Right cardiac atrium (tissue), 5 donors: Measurements from ENCODE around the gene MAFB. TPM values are rescaled to one million over a fixed set of nuclear protein-coding genes. Genes with fewer than 3 reads are reported as not detected.
A peak's percentile ranks its signal among the peaks of the same experiment; 100 is the strongest.
"Not testable (repeated sequence)": the region's sequence is repeated elsewhere in the genome, so short reads cannot be mapped to it uniquely, and the experiment has no call there.

ENCODE experiments used
- ATAC-seq, 2 donors: fragments of 200-7000 bp; cut with Tn5 transposase; one replicate each; pipeline versions ENCODE4 v1.8.0 to v1.9.1; 2020; ENCODE audit warnings: moderate library complexity in 2 of 2, mild to moderate bottlenecking in 1 of 2
- DNase-seq, 3 donors: peaks; one replicate each; pipeline ENCODE4 v3.0.0-alpha.2; 2020
- H3K27ac ChIP-seq: one replicate; pipeline ENCODE4 v1.5.1; 2013; ENCODE audit warnings: mild to moderate bottlenecking, low read length, control low read depth, moderate library complexity
- H3K27me3 ChIP-seq: one replicate; pipeline ENCODE4 v1.6.1; 2013; ENCODE audit not compliant: control insufficient read depth, insufficient read depth
- H3K4me1 ChIP-seq: one replicate; pipeline ENCODE4 v1.6.1; 2013; ENCODE audit warnings: low read length; ENCODE audit not compliant: control insufficient read depth, insufficient read depth
- H3K4me3 ChIP-seq: one replicate; pipeline ENCODE4 v1.5.1; 2013; ENCODE audit warnings: low read length, control low read depth
- H3K9me3 ChIP-seq: one replicate; pipeline ENCODE4 v1.6.1; 2013; ENCODE audit warnings: low read length; ENCODE audit not compliant: control insufficient read depth
- WGBS: extraction: QIAGEN DNeasy Blood & Tissue Kit; methylation state at CpG from one replicate; pipeline ENCODE4 v1.1.7; 2013; 5-methylcytosine and 5-hydroxymethylcytosine counted together
- intact Hi-C, 4 donors: fragments of 100-400 bp; cut with DNase I; formaldehyde crosslinking; loops; one replicate each; pipeline versions ENCODE4 v1.11.0 to v1.14.0; 2022 to 2023
- long read RNA-seq, 4 donors: library from polyadenylated mRNA; unstranded; transcript quantifications; one replicate each; pipeline ENCODE4 v2.0.0, GENCODE V29; 2020 to 2021
- polyA plus RNA-seq: library from polyadenylated mRNA; stranded (reverse); fragments of 200-250 nt; gene quantifications from one replicate; pipeline ENCODE4 v1.2.3, GENCODE V29; 2013
- total RNA-seq, 4 donors: library from RNA; stranded (reverse); fragmentation: NEBNext Ultra II Directional; extraction: Animal tissue kit (Norgen Biotek cat#: 25700); gene quantifications; one replicate each; pipeline ENCODE4 v1.2.1, GENCODE V29; 2021
- donor health status: healthy with polysubstance abuse.
- donor health status: DM: no; HTN: yes; CAD: no.
- donor health status: DM: no; HTN: no; CAD: no.
- donor health status: DM: no; HTN: yes; CAD: no; lungs with severe emphysema.
- donor health status: DM: yes; HTN: yes; CAD: no.

MAFB gene
- total RNA-seq, result 10 to 100 TPM; 15.1 to 22.8 (median 21.5) TPM
- 6.9 TPM for polyA plus RNA-seq
- long read RNA-seq, donor 1, transcript MAFB-201 (1 exons, 3,393 nt), result major isoform, 90 of 90 reads
- long read RNA-seq, donor 1, partial matches to known transcripts, result 0 of 90 reads
- long read RNA-seq, donor 1, other reads (novel, unspliced or antisense), result 0 of 90 reads
- long read RNA-seq, donor 2, transcript MAFB-201 (1 exons, 3,393 nt), result major isoform, 26 of 26 reads
- long read RNA-seq, donor 2, partial matches to known transcripts, result 0 of 26 reads
- long read RNA-seq, donor 2, other reads (novel, unspliced or antisense), result 0 of 26 reads
- long read RNA-seq, donor 3, transcript MAFB-201 (1 exons, 3,393 nt), result major isoform, 41 of 41 reads
- long read RNA-seq, donor 3, partial matches to known transcripts, result 0 of 41 reads
- long read RNA-seq, donor 3, other reads (novel, unspliced or antisense), result 0 of 41 reads
- long read RNA-seq, donor 4, transcript MAFB-201 (1 exons, 3,393 nt), result major isoform, 24 of 24 reads
- long read RNA-seq, donor 4, partial matches to known transcripts, result 0 of 24 reads
- long read RNA-seq, donor 4, other reads (novel, unspliced or antisense), result 0 of 24 reads

DNA sequence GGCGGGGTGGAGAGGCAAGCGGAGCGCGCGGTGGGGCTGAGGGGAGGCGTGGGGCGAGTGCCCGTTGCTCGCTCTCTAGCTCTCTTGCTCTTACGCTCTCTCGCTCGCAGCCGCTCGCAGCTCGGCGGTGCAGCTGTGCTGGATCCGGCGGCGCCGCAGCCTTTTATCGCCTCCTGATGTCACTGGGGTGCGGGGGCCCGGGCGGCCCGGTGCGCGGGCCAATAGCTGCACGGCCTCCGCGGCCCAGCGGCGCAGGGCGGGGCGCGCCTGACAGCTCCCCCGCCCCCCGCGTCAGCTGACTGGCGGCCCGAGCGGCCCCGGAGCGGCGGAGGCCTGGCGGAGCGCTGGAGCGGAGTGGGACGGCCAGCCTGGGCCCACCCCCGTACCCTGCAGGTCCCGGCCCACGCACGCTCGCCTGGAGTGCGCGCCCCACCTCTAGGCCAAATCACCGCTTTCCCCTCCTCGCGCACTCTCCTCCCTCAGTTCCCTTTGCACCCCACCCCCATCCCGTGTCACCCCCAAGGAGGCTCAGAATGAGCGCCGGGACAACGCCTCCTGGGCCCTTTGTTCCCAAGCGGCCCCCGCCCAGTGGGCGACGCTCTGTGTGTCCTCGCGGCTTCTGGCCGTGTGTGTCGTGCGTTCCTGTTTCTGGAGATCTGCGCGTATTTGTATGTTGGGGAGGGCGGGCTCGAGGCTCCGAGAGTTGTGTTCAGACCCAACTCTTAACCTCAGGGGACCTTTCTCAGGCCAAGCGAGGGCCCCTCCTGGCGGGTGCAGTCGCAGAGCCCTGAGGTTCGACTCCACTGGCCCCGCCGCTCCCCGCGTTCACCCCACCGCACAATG is at the start of gene MAFB:
Gene MAFB, minus strand, starts transcription at position 137 of the 843 bp plus-strand sequence. CDS start 386 bp downstream, outside the sequence.
- DNase-seq, result peak; percentile 95 to 98 (median 98)
- intact Hi-C loops, result loop anchor here in 1 of 4 donors (5.0 to 10.0 kb wide), 2 partner anchors 422 to 805 kb away; no protein-coding TSS in a partner anchor
- peak; percentile 92 for ATAC-seq
- H3K9me3 ChIP-seq, result no peaks in the 10 kb centered on the region
- peak within 1 kb of the TSS; percentile 61 for H3K4me3 ChIP-seq
- no peaks in the 10 kb centered on the region for H3K4me1 ChIP-seq
- peak within 1 kb of the TSS; percentile 91 for H3K27ac ChIP-seq
- no peaks in the 10 kb centered on the region for H3K27me3 ChIP-seq
- WGBS, result under 1% methylated on average over 85 of the region's 85 CpGs

DNA sequence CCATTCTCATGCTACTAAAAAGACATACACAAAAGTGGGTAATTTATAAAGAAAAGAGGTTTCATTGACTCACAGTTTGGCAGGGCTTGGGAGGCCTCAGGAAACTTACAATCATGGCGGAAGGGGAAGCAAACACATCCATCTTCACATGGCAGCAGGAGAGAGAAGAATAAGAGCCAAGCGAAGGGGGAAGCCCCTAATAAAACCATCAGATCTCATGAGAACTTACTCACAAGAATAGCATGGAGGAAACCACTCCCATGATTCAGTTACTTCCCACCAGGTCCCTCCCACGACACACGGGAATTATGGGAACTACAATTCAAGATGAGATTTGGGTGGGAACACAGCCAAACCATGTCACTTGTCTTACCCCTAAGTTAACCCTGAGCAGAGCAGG is 47.4 kb upstream of the MAFB start:
- H3K27ac ChIP-seq, H3K9me3 ChIP-seq, DNase-seq, intact Hi-C loops, H3K4me3 ChIP-seq, H3K27me3 ChIP-seq, H3K4me1 ChIP-seq: not testable (repeated sequence)
- ATAC-seq, result peak in 1 of 2 donors; percentile 55
- 64% methylated on average over 4 of the region's 4 CpGs for WGBS

DNA sequence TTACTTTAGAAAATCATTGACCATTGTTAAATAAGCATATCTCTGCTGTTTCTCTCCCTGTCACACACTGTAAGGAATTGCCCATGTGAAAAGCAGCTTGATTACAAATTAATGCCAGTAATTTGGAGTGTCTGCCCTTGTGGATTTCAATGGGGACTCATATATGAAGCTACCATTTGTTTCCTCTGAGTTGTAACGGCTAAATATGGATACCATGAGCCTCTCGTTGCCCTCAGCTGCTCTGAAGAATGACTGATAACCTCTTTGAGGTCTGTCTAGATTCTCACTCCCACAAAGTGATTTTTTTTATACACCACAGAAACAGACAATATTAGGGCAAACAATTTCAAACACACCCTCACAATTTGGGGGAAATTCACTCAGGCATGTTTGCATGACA is 40.0 kb upstream of the MAFB start:
- Histone ChIP-seq H3K27me3 (no peaks in the 10 kb centered on the region), H3K9me3 (no peaks in the 10 kb centered on the region), H3K4me3 (no peak overlapping the region), H3K27ac (no peak overlapping the region), H3K4me1 (no peaks in the 10 kb centered on the region)
- WGBS, result 27% methylated on average over 2 of the region's 2 CpGs
- intact Hi-C loops, result no loop called here
- no peak for ATAC-seq
- no peak for DNase-seq

DNA sequence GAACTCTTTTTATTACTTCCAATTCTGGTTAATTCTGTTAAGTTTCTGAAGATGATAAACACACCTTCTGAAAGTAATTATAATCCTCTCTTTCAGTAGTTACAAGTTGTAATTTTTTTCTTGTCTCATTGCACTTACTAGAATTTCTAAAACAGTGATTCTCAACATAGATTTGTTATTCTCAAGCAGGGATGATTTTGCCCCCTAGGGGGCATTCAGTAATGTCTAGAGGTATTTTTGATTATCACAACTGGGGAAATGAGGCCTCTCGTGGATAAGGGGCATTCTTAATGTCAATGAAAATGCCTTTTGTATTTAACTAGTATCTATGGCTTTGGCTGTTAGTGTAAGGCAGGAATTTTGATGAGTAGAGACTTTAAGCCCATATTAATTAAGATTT is 39.4 kb upstream of the MAFB start:
- intact Hi-C loops, result no loop called here
- WGBS, result 37% methylated on average over 1 of the region's 1 CpG

DNA sequence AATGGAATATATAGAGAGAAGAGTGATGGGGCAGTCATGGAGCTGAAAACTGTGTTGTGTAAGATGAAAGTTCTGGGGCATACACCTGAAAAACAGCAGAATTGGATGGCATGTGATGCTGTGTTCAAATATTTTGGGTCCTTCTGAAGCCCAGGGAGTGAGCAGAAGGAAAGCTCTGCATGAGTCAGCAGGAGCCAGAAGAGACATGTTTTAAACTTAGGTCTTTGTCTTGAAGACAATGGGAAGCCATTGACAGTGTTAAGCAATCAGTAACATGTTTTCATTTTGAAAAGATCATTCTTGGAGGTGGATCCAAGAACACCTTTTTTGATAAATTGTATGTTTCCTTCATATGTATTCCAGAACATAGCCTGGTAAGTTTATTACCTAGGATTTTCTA is 38.9 kb upstream of the MAFB start:
- DNase-seq (no peak), ATAC-seq (no peak)
- no peaks in the 10 kb centered on the region for H3K27me3 ChIP-seq
- no peaks in the 10 kb centered on the region for H3K9me3 ChIP-seq
- intact Hi-C loops, result no loop called here
- H3K4me3 ChIP-seq, result no peak overlapping the region
- no peaks in the 10 kb centered on the region for H3K4me1 ChIP-seq
- no peak overlapping the region for H3K27ac ChIP-seq

More for the DNA sequence above, 39.4 kb upstream of the MAFB start:
- H3K27me3 ChIP-seq, result no peaks in the 10 kb centered on the region
- H3K4me1 ChIP-seq, result no peaks in the 10 kb centered on the region
- ATAC-seq (no peak), DNase-seq (no peak)
- H3K9me3 ChIP-seq, result no peaks in the 10 kb centered on the region
- H3K4me3 ChIP-seq, result no peak overlapping the region
- H3K27ac ChIP-seq, result no peak overlapping the region

DNA sequence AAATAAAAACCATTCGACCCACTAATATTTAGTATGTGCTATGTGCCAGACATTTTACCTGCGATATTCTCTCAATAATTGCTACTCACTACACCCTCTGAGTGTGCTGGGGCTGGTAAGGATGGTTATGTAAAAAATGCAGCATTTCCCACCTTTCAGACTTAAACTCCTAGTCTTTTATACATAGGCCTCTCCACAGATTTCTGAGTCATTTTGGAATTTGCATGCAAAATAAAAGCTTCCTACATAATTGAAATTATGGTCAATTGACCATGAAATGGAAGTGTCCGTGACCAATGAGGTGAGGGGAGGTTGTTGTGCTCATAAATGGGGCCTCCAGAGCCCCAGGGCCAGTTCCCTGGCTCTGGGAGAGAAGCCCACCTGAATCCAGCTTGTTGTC is 37.7 kb upstream of the MAFB start:
- ATAC-seq, result no peak
- Histone ChIP-seq H3K27me3 (no peaks in the 10 kb centered on the region), H3K4me1 (no peaks in the 10 kb centered on the region), H3K4me3 (no peak overlapping the region), H3K27ac (no peak overlapping the region), H3K9me3 (no peaks in the 10 kb centered on the region)
- intact Hi-C loops, result no loop called here
- 76% methylated on average over 3 of the region's 3 CpGs for WGBS
- DNase-seq, result no peak

DNA sequence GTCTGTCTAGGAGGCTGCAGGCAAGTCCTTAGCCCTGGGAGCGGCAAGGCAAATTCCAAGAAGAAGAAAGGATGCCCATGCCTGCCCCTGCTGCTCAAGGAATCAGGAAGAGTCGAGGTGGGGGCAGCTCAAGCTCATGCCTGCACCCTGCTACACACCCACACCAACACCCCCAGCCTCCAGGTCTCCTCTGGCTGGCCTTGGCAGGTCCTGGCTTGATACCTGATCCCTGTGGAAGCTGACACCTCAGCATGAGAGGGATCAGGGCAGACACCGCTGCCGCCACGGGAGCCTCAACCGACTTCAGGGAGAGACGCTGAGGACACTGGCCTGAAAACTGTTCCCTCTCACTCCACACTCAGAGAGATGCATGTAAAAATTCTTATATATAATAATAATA is 35.5 kb upstream of the MAFB start:
- no peaks in the 10 kb centered on the region for H3K4me1 ChIP-seq
- H3K27ac ChIP-seq, result no peak overlapping the region
- intact Hi-C loops, result no loop called here
- no peak overlapping the region for H3K4me3 ChIP-seq
- DNase-seq (no peak), ATAC-seq (no peak)
- no peaks in the 10 kb centered on the region for H3K9me3 ChIP-seq
- WGBS, result 76% methylated on average over 7 of the region's 7 CpGs
- no peaks in the 10 kb centered on the region for H3K27me3 ChIP-seq

DNA sequence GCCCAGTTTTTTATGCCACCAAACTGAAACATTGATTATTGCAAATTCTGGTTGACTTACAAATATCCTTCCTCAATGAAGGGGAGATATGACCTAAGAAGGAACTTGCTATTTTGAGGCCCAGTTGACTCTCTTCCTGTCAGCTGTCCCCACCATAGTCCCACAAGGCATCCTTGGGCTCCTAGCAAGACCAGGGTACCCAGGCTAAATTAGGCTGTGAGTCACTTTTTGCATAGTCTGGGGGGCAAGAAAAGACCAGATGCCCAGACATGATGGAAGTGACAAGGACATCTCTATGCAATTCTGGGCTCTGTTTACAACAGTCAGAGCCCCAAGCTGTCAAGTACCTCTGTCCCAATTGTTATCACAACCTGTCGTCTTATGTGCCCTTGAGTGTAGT is 31.8 kb upstream of the MAFB start:
- Histone ChIP-seq H3K27me3 (no peaks in the 10 kb centered on the region), H3K4me1 (no peaks in the 10 kb centered on the region), H3K4me3 (no peak overlapping the region), H3K9me3 (no peaks in the 10 kb centered on the region), H3K27ac (no peak overlapping the region)
- 81% methylated on average over 1 of the region's 1 CpG for WGBS
- DNase-seq, result no peak
- intact Hi-C loops, result no loop called here
- no peak for ATAC-seq

DNA sequence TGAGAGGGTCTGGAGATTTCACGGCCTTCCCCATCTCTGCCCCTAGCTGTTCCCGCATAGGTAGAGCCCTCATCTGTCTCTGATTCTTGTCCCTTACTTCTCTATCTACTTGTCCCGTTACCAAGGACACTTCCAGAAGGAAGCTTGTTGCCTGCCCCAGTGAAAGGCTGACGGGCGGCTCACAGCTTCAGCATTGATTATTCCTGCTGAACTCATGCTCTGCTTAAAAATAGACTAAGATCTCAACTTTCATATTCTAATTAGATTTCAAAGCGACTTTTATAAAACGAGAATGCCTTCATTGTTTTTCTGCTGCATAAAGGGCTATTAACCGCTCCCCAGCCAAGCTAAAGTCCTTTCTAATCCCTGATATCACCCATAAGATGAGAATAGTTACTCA is 31.1 kb upstream of the MAFB start:
- no peaks in the 10 kb centered on the region for H3K4me1 ChIP-seq
- H3K9me3 ChIP-seq, result no peaks in the 10 kb centered on the region
- 78% methylated on average over 8 of the region's 8 CpGs for WGBS
- H3K27ac ChIP-seq, result no peak overlapping the region
- intact Hi-C loops, result no loop called here
- DNase-seq, result no peak
- H3K27me3 ChIP-seq, result no peaks in the 10 kb centered on the region
- H3K4me3 ChIP-seq, result no peak overlapping the region
- no peak for ATAC-seq

DNA sequence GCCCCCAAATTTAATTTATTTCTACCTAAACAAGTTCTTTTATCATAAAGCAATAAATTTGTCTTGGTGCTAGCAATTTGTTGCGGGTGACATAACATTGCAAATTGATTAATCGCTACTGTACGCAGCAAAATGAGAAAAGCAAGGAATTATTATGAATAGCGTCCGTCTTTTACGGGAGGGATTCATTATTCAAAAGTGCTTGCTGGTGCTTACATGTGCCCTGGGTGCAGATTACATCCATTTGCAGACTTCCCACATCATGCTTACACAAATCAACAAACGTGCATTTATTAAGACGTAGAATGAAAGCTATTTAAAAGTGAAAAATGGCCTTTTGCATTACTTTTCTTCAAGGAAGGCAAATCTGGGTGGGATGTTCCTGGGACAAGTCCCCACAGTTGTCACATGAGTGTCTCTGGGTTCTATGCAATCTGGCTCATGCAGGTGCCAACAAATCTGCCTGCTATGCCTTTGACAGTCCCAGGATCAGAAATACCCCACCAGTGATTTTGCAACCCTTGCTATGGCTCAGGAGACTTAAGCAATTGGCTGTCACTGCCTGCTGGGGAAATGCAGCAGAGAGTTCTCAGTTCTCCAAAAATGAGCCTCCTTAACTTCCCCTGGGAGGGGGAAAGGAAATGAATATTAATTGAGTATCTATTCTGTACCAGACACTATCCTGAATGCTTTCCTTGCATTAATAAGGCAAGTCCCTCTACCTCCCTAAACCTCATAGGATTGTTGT is 30.1 kb upstream of the MAFB start:
- ATAC-seq (peak in 1 of 2 donors; percentile 29), DNase-seq (no peak)
- no peaks in the 10 kb centered on the region for H3K4me1 ChIP-seq
- H3K9me3 ChIP-seq, result no peaks in the 10 kb centered on the region
- 92% methylated on average over 8 of the region's 8 CpGs for WGBS
- H3K27ac ChIP-seq, result no peak overlapping the region
- intact Hi-C loops, result no loop called here
- no peak overlapping the region for H3K4me3 ChIP-seq
- H3K27me3 ChIP-seq, result no peaks in the 10 kb centered on the region
